ENCODE results near the gene TMEM258. TPM values are rescaled to one million over a fixed set of nuclear protein-coding genes. Genes with fewer than 3 reads are reported as not detected.
A peak's percentile ranks its signal among the peaks of the same experiment; 100 is the strongest.

Gene TMEM258
- total and polyA plus RNA-seq, 8 donors: 69.8 to 171 (median 94.4) TPM

GRCh38 chr11:61745781-61746441 is 46.5 kb downstream of the TMEM258 start:
- no peak for ATAC-seq
- intact Hi-C loops (cut with DNase I): loop anchor here in 1 of 3 donors (5.0 kb wide), 1 partner anchor 41 kb away; no protein-coding TSS in a partner anchor
- DNase-seq: peak in 1 of 6 donors; percentile 19
- H3K36me3 ChIP-seq: peaks cover 0 to 15% (median 0%) of the 10 kb centered on the region in 3 donors
- no peaks in the 10 kb centered on the region for H3K27me3 ChIP-seq
- H3K4me1 ChIP-seq: peaks cover 0 to 5% (median 0%) of the 10 kb centered on the region in 3 donors
- H3K9me3 ChIP-seq: no peaks in the 10 kb centered on the region
- no peak for TF ChIP-seq CTCF (IDR thresholded peaks at IDR 0.05)
- no peak for FAIRE-seq
- 66 to 71% methylated on average over 15 of the region's 15 CpGs for WGBS, 2 donors
- no peak overlapping the region for H3K27ac ChIP-seq
- no peak overlapping the region for H3K4me3 ChIP-seq

- Histone ChIP-seq H3K4me3 (no peak overlapping the region), H3K27me3 (no peaks in the 10 kb centered on the region), H3K36me3 (peaks cover 0 to 22% (median 0%) of the 10 kb centered on the region in 3 donors), H3K9me3 (no peaks in the 10 kb centered on the region), H3K27ac (no peak overlapping the region), H3K4me1 (peaks cover 0 to 5% (median 0%) of the 10 kb centered on the region in 3 donors)
- 85 to 88% methylated on average over 10 of the region's 10 CpGs for WGBS, 2 donors
- TF ChIP-seq CTCF (IDR thresholded peaks at IDR 0.05): no peak
- ATAC-seq: no peak
- peak in 1 of 6 donors; percentile 36 for DNase-seq
- intact Hi-C loops (cut with DNase I): loop anchor here in 1 of 3 donors (5.0 kb wide), 1 partner anchor 43 kb away; no protein-coding TSS in a partner anchor
- FAIRE-seq: no peak
Observed at GRCh38 chr11:61744609-61745156, 47.7 kb downstream of the TMEM258 start.

GRCh38 chr11:61744181-61744580 is 48.2 kb downstream of the TMEM258 start:
- TF ChIP-seq CTCF (IDR thresholded peaks at IDR 0.05): no peak
- H3K27me3 ChIP-seq: no peaks in the 10 kb centered on the region
- no peaks in the 10 kb centered on the region for H3K9me3 ChIP-seq
- WGBS, 2 donors: 91 to 95% methylated on average over 18 to 20 of the region's 20 CpGs
- DNase-seq (no peak), ATAC-seq (no peak), FAIRE-seq (no peak)
- H3K4me1 ChIP-seq: peaks cover 0 to 5% (median 0%) of the 10 kb centered on the region in 3 donors
- H3K36me3 ChIP-seq: peaks cover 0 to 22% (median 0%) of the 10 kb centered on the region in 3 donors
- H3K27ac ChIP-seq: no peak overlapping the region
- intact Hi-C loops (cut with DNase I): no loop called here
- no peak overlapping the region for H3K4me3 ChIP-seq

GRCh38 chr11:61743486-61744095 is 48.8 kb downstream of the TMEM258 start:
- 91 to 93% methylated on average over 42 of the region's 42 CpGs for WGBS, 2 donors
- FAIRE-seq (no peak), DNase-seq (peak in 1 of 6 donors; percentile 29)

More at GRCh38 chr11:61743486-61744095, 48.8 kb downstream of the TMEM258 start:
- Histone ChIP-seq H3K27me3 (no peaks in the 10 kb centered on the region), H3K4me3 (no peak overlapping the region), H3K27ac (no peak overlapping the region), H3K36me3 (peaks cover 0 to 22% (median 0%) of the 10 kb centered on the region in 3 donors), H3K9me3 (no peaks in the 10 kb centered on the region), H3K4me1 (peaks cover 0 to 5% (median 0%) of the 10 kb centered on the region in 3 donors)
- intact Hi-C loops (cut with DNase I): no loop called here
- TF ChIP-seq CTCF (IDR thresholded peaks at IDR 0.05): no peak
- no peak for ATAC-seq

Data from pancreas (tissue), 10 donors.